Gastrocnemius medialis (tissue), 4 donors: ENCODE measurements around the gene RBMS3. TPM values are rescaled to one million over a fixed set of nuclear protein-coding genes. Genes with fewer than 3 reads are reported as not detected.

Experiments used
- ATAC-seq, 2 donors: fragments of 150-250 bp; one replicate each; pipeline ENCODE4 v1.9.1; 2016
- DNase-seq, 2 donors: peaks; one replicate each; pipeline ENCODE4 v3.0.0-alpha.2; 2019
- H3K27ac ChIP-seq, 4 donors: fragments of 200-600 bp; sonication (generic); 1 replicate in 1 of 4; 2 replicates in 3 of 4; pipeline ENCODE4 v1.5.1; 2016 to 2018; ENCODE audit warnings: mild to moderate bottlenecking in 2 of 4, moderate library complexity in 1 of 4
- H3K27me3 ChIP-seq, 3 donors: fragments of 200-600 bp; sonication (generic) in 2 of 3; 1 replicate in 1 of 3; 2 replicates in 2 of 3; pipeline versions ENCODE4 v1.5.1 to v1.6.0; 2016 to 2019; ENCODE audit warnings: mild to moderate bottlenecking in 1 of 3, moderate library complexity in 1 of 3
- H3K36me3 ChIP-seq, 2 donors: fragments of 200-600 bp; sonication (generic) in 1 of 2; one replicate each; pipeline ENCODE4 v1.5.1; 2017 to 2018
- H3K4me1 ChIP-seq, 2 donors: fragments of 200-600 bp; sonication (generic) in 1 of 2; one replicate each; pipeline ENCODE4 v1.5.1; 2016 to 2017; ENCODE audit warnings: mild to moderate bottlenecking in 2 of 2
- H3K4me3 ChIP-seq, 4 donors: fragments of 200-600 bp; sonication (generic) in 3 of 4; 1 replicate in 1 of 4; 2 replicates in 3 of 4; pipeline ENCODE4 v1.5.1; 2016 to 2019; ENCODE audit warnings: mild to moderate bottlenecking in 2 of 4
- H3K9me3 ChIP-seq, 3 donors: fragments of 200-600 bp; sonication (generic) in 2 of 3; 1 replicate in 1 of 3; 2 replicates in 2 of 3; pipeline ENCODE4 v1.5.1; 2016 to 2019
- CTCF ChIP-seq, 5 experiments: fragments of 450-650 bp in 3 of 5; fragments of 200-600 bp in 2 of 5; sonication (generic) in 2 of 5; IDR thresholded peaks in 4 of 5; conservative IDR thresholded peaks in 1 of 5; 1 replicate in 4 of 5; 2 replicates in 1 of 5; pipeline ENCODE4 v1.5.1; 2016 to 2019; ENCODE audit warnings: antibody characterized with exemption in 5 of 5, mild to moderate bottlenecking in 3 of 5, moderate library complexity in 3 of 5
- POLR2A ChIP-seq, 2 donors: fragments of 450-650 bp; IDR thresholded peaks; one replicate each; pipeline ENCODE4 v1.6.1; 2017; ENCODE audit warnings: antibody characterized with exemption in 2 of 2, mild to moderate bottlenecking in 2 of 2, moderate library complexity in 2 of 2
- in situ Hi-C, 4 donors: fragments of 200-750 bp; cut with MboI; loops; one replicate each; pipeline versions ENCODE4 v1.15.0 to v1.8.0; 2017; ENCODE audit warnings: low sequenced_read_pairs in 4 of 4
- intact Hi-C: fragments of 100-400 bp; cut with DNase I; formaldehyde crosslinking; loops from one replicate; pipeline ENCODE4 v1.15.1; 2023; ENCODE audit warnings: low total_unique reads
- total RNA-seq, 4 donors: library from RNA; depleted of rRNA; stranded (reverse); fragments of >200 nt; gene quantifications; one replicate each; pipeline versions ENCODE4 v1.1.0 to v1.2.3, GENCODE V29; 2016

Gene RBMS3
- total RNA-seq, 4 donors from 2014 or later = 16.1 to 38.8 (median 22.7) TPM

- in situ Hi-C loops = no loop called here
- TF ChIP-seq POLR2A (IDR thresholded peaks at IDR 0.05) = no peak
- no peak for TF ChIP-seq CTCF (IDR thresholded peaks at IDR 0.05 in 4 of 5, conservative IDR thresholded peaks at IDR 0.05 in 1 of 5)
- peaks cover 0 to 7% of the 10 kb centered on the region in 2 donors for H3K36me3 ChIP-seq
- intact Hi-C loops = no loop called here
- ATAC-seq = no peak
- DNase-seq = no peak
- H3K27me3 ChIP-seq = no peaks in the 10 kb centered on the region
- H3K4me3 ChIP-seq = no peak overlapping the region
- H3K4me1 ChIP-seq = peaks cover 14 to 25% of the 10 kb centered on the region in 2 donors
- no peaks in the 10 kb centered on the region for H3K9me3 ChIP-seq
- no peak overlapping the region for H3K27ac ChIP-seq
These were observed 420.6 kb downstream of the RBMS3 start for GRCh38 chr3:29701326-29701983.

GRCh38 chr3:29705906-29706844 is 425.3 kb downstream of the RBMS3 start:
- DNase-seq = no peak
- Histone ChIP-seq H3K36me3 (peaks cover 0 to 7% of the 10 kb centered on the region in 2 donors), H3K4me1 (peaks cover 0 to 22% of the 10 kb centered on the region in 2 donors), H3K27ac (peak overlapping the region in 1 of 4 donors; percentile 24), H3K27me3 (no peaks in the 10 kb centered on the region), H3K4me3 (no peak overlapping the region), H3K9me3 (no peaks in the 10 kb centered on the region)
- intact Hi-C loops = no loop called here
- TF ChIP-seq CTCF (IDR thresholded peaks at IDR 0.05 in 4 of 5, conservative IDR thresholded peaks at IDR 0.05 in 1 of 5) (no peak), POLR2A (IDR thresholded peaks at IDR 0.05) (no peak)
- in situ Hi-C loops = no loop called here
- ATAC-seq = peak; percentile 68 to 74

GRCh38 chr3:29708884-29709283 is 428.0 kb downstream of the RBMS3 start:
- Histone ChIP-seq H3K9me3 (no peaks in the 10 kb centered on the region), H3K27ac (peak overlapping the region in 3 of 4 donors; percentile 26 to 61 (median 53)), H3K4me1 (peaks cover 11 to 29% of the 10 kb centered on the region in 2 donors), H3K27me3 (no peaks in the 10 kb centered on the region), H3K4me3 (no peak overlapping the region), H3K36me3 (no peaks in the 10 kb centered on the region)
- intact Hi-C loops = no loop called here
- DNase-seq (no peak), ATAC-seq (peak; percentile 13 to 27)
- TF ChIP-seq POLR2A (IDR thresholded peaks at IDR 0.05) = no peak
- no peak for TF ChIP-seq CTCF (IDR thresholded peaks at IDR 0.05 in 4 of 5, conservative IDR thresholded peaks at IDR 0.05 in 1 of 5)
- in situ Hi-C loops = no loop called here

- Histone ChIP-seq H3K9me3 (no peaks in the 10 kb centered on the region), H3K36me3 (no peaks in the 10 kb centered on the region), H3K4me3 (no peak overlapping the region), H3K27me3 (no peaks in the 10 kb centered on the region), H3K4me1 (peaks cover 11 to 16% of the 10 kb centered on the region in 2 donors), H3K27ac (peak overlapping the region; percentile 20 to 61 (median 56))
- intact Hi-C loops (no loop called here), in situ Hi-C loops (no loop called here)
- DNase-seq = no peak
- no peak for TF ChIP-seq POLR2A (IDR thresholded peaks at IDR 0.05)
- no peak for TF ChIP-seq CTCF (IDR thresholded peaks at IDR 0.05 in 4 of 5, conservative IDR thresholded peaks at IDR 0.05 in 1 of 5)
- peak; percentile 68 to 79 for ATAC-seq
These were observed 430.4 kb downstream of the RBMS3 start for GRCh38 chr3:29711255-29711771.
